HG03469 (cell line): ENCODE data around the gene SORBS1.

Experiments
- ATAC-seq: cut with Tn5 transposase; IDR thresholded peaks from one replicate; pipeline ENCODE4 v1.9.1; 2021; ENCODE audit warnings: mild to moderate bottlenecking, moderate library complexity, moderate number of reproducible peaks; ENCODE audit not compliant: unreplicated experiment

SORBS1 gene

GRCh38 chr10:95517536-95518454, 43.4 kb downstream of the SORBS1 start:
- ATAC-seq: no peak

GRCh38 chr10:95516774-95517373, 44.3 kb downstream of the SORBS1 start:
- no peak for ATAC-seq

- ATAC-seq: no peak
Measured at GRCh38 chr10:95513941-95514392, 47.2 kb downstream of the SORBS1 start.

- ATAC-seq: no peak
Measured at GRCh38 chr10:95513008-95513589, 48.1 kb downstream of the SORBS1 start.

GRCh38 chr10:95511314-95511713, 49.9 kb downstream of the SORBS1 start:
- no peak for ATAC-seq

- ATAC-seq: no peak
Measured at GRCh38 chr10:95509251-95509650, 51.9 kb downstream of the SORBS1 start.

- no peak for ATAC-seq
Measured at GRCh38 chr10:95508730-95509129, 52.4 kb downstream of the SORBS1 start.

- ATAC-seq: no peak
Measured at GRCh38 chr10:95506056-95506737, 55.0 kb downstream of the SORBS1 start.

GRCh38 chr10:95505641-95506040, 55.5 kb downstream of the SORBS1 start:
- no peak for ATAC-seq

GRCh38 chr10:95505084-95505610, 56.0 kb downstream of the SORBS1 start:
- no peak for ATAC-seq

GRCh38 chr10:95504246-95504691, 56.9 kb downstream of the SORBS1 start:
- no peak for ATAC-seq

GRCh38 chr10:95503526-95503925, 57.6 kb downstream of the SORBS1 start:
- no peak for ATAC-seq

GRCh38 chr10:95503001-95503400, 58.2 kb downstream of the SORBS1 start:
- ATAC-seq: no peak

GRCh38 chr10:95502377-95502776, 58.8 kb downstream of the SORBS1 start:
- no peak for ATAC-seq

GRCh38 chr10:95501203-95502094, 59.7 kb downstream of the SORBS1 start:
- no peak for ATAC-seq

GRCh38 chr10:95500649-95501048, 60.5 kb downstream of the SORBS1 start:
- no peak for ATAC-seq

GRCh38 chr10:95500097-95500496, 61.1 kb downstream of the SORBS1 start:
- ATAC-seq: no peak

- no peak for ATAC-seq
Measured at GRCh38 chr10:95499482-95499989, 61.6 kb downstream of the SORBS1 start.

- no peak for ATAC-seq
Measured at GRCh38 chr10:95496951-95497350, 64.2 kb downstream of the SORBS1 start.
